ENCODE data around the gene NOS1AP.
"Not testable (repeated sequence)": the region's sequence is repeated elsewhere in the genome, so short reads cannot be mapped to it uniquely, and the experiment has no call there.

The NOS1AP gene

GRCh38 chr1:162400790-162401355 is 331.4 kb downstream of the NOS1AP start:
- Histone ChIP-seq H3K79me2 (ENCODE audit: control insufficient read depth, insufficient read depth, low read length, unreplicated experiment) (no peaks in the 10 kb centered on the region), H3K36me3 (ENCODE audit: insufficient read depth, low read length) (no peaks in the 10 kb centered on the region), H3K27me3 (ENCODE audit: insufficient read depth, low read length) (no peaks in the 10 kb centered on the region), H2AFZ (ENCODE audit: low read length, unreplicated experiment) (no peak overlapping the region), H3K4me1 (ENCODE audit: control insufficient read depth, insufficient read depth, low read length, unreplicated experiment) (peaks cover 15% of the 10 kb centered on the region), H3K27ac (ENCODE audit: low read depth, low read length) (no peak overlapping the region), H3K4me3 (ENCODE audit: low read depth, low read length) (no peak overlapping the region)

GRCh38 chr1:162404550-162405160 is 335.2 kb downstream of the NOS1AP start:
- Histone ChIP-seq H3K27ac (ENCODE audit: low read depth, low read length) (peak overlapping the region; percentile 90), H2AFZ (ENCODE audit: low read length, unreplicated experiment) (peak overlapping the region; percentile 29), H3K4me3 (ENCODE audit: low read depth, low read length) (peak overlapping the region; percentile 59), H3K4me1 (ENCODE audit: control insufficient read depth, insufficient read depth, low read length, unreplicated experiment) (peaks cover 31% of the 10 kb centered on the region), H3K27me3 (ENCODE audit: insufficient read depth, low read length) (no peaks in the 10 kb centered on the region), H3K36me3 (ENCODE audit: insufficient read depth, low read length) (no peaks in the 10 kb centered on the region), H3K79me2 (ENCODE audit: control insufficient read depth, insufficient read depth, low read length, unreplicated experiment) (no peaks in the 10 kb centered on the region)

- no peak overlapping the region for H3K4me3 ChIP-seq (ENCODE audit: low read depth, low read length)
- H2AFZ ChIP-seq (ENCODE audit: low read length, unreplicated experiment) = no peak overlapping the region
- no peaks in the 10 kb centered on the region for H3K79me2 ChIP-seq (ENCODE audit: control insufficient read depth, insufficient read depth, low read length, unreplicated experiment)
- H3K27me3 ChIP-seq (ENCODE audit: insufficient read depth, low read length) = no peaks in the 10 kb centered on the region
- no peaks in the 10 kb centered on the region for H3K36me3 ChIP-seq (ENCODE audit: insufficient read depth, low read length)
- H3K27ac ChIP-seq (ENCODE audit: low read depth, low read length) = peak overlapping the region; percentile 90
- peaks cover 31% of the 10 kb centered on the region for H3K4me1 ChIP-seq (ENCODE audit: control insufficient read depth, insufficient read depth, low read length, unreplicated experiment)
Observed at GRCh38 chr1:162405800-162406199, 336.3 kb downstream of the NOS1AP start.

GRCh38 chr1:162406811-162407210 is 337.3 kb downstream of the NOS1AP start:
- Histone ChIP-seq H3K79me2 (ENCODE audit: control insufficient read depth, insufficient read depth, low read length, unreplicated experiment) (no peaks in the 10 kb centered on the region), H3K4me1 (ENCODE audit: control insufficient read depth, insufficient read depth, low read length, unreplicated experiment) (peaks cover 31% of the 10 kb centered on the region), H3K27me3 (ENCODE audit: insufficient read depth, low read length) (no peaks in the 10 kb centered on the region), H3K27ac (ENCODE audit: low read depth, low read length) (no peak overlapping the region), H3K4me3 (ENCODE audit: low read depth, low read length) (no peak overlapping the region), H2AFZ (ENCODE audit: low read length, unreplicated experiment) (no peak overlapping the region), H3K36me3 (ENCODE audit: insufficient read depth, low read length) (no peaks in the 10 kb centered on the region)

- Histone ChIP-seq H3K79me2 (ENCODE audit: control insufficient read depth, insufficient read depth, low read length, unreplicated experiment) (no peaks in the 10 kb centered on the region), H3K4me1 (ENCODE audit: control insufficient read depth, insufficient read depth, low read length, unreplicated experiment) (peaks cover 31% of the 10 kb centered on the region), H2AFZ (ENCODE audit: low read length, unreplicated experiment) (peak overlapping the region; percentile 39), H3K4me3 (ENCODE audit: low read depth, low read length) (no peak overlapping the region), H3K27me3 (ENCODE audit: insufficient read depth, low read length) (no peaks in the 10 kb centered on the region), H3K27ac (ENCODE audit: low read depth, low read length) (no peak overlapping the region), H3K36me3 (ENCODE audit: insufficient read depth, low read length) (no peaks in the 10 kb centered on the region)
Observed at GRCh38 chr1:162407539-162407938, 338.0 kb downstream of the NOS1AP start.

- no peaks in the 10 kb centered on the region for H3K79me2 ChIP-seq (ENCODE audit: control insufficient read depth, insufficient read depth, low read length, unreplicated experiment)
- no peak within 1 kb of the TSS for H3K27ac ChIP-seq (ENCODE audit: low read depth, low read length)
- peaks cover 10% of the 10 kb centered on the region for H3K4me1 ChIP-seq (ENCODE audit: control insufficient read depth, insufficient read depth, low read length, unreplicated experiment)
- H3K27me3 ChIP-seq (ENCODE audit: insufficient read depth, low read length) = no peaks in the 10 kb centered on the region
- H3K36me3 ChIP-seq (ENCODE audit: insufficient read depth, low read length) = no peaks in the 10 kb centered on the region
- peak within 1 kb of the TSS; percentile 27 for H2AFZ ChIP-seq (ENCODE audit: low read length, unreplicated experiment)
- H3K4me3 ChIP-seq (ENCODE audit: low read depth, low read length) = no peak within 1 kb of the TSS
Observed at GRCh38 chr1:162412002-162412401, 342.5 kb downstream of the NOS1AP start, which contains the start of gene SH2D1B. Gene SH2D1B, minus strand, starts transcription at chr1:162412136. Its CDS starts 120 bp downstream, at chr1:162412016.

GRCh38 chr1:162416215-162416614 is 346.7 kb downstream of the NOS1AP start:
- Histone ChIP-seq H3K4me3 (ENCODE audit: low read depth, low read length) (no peak overlapping the region), H3K27me3 (ENCODE audit: insufficient read depth, low read length) (no peaks in the 10 kb centered on the region), H3K27ac (ENCODE audit: low read depth, low read length) (no peak overlapping the region), H3K36me3 (ENCODE audit: insufficient read depth, low read length) (no peaks in the 10 kb centered on the region), H3K4me1 (ENCODE audit: control insufficient read depth, insufficient read depth, low read length, unreplicated experiment) (no peaks in the 10 kb centered on the region), H2AFZ (ENCODE audit: low read length, unreplicated experiment) (no peak overlapping the region), H3K79me2 (ENCODE audit: control insufficient read depth, insufficient read depth, low read length, unreplicated experiment) (no peaks in the 10 kb centered on the region)

- no peaks in the 10 kb centered on the region for H3K36me3 ChIP-seq (ENCODE audit: insufficient read depth, low read length)
- no peaks in the 10 kb centered on the region for H3K79me2 ChIP-seq (ENCODE audit: control insufficient read depth, insufficient read depth, low read length, unreplicated experiment)
- no peaks in the 10 kb centered on the region for H3K27me3 ChIP-seq (ENCODE audit: insufficient read depth, low read length)
- H3K27ac ChIP-seq (ENCODE audit: low read depth, low read length) = no peak overlapping the region
- H3K4me3 ChIP-seq (ENCODE audit: low read depth, low read length) = no peak overlapping the region
- H2AFZ ChIP-seq (ENCODE audit: low read length, unreplicated experiment) = no peak overlapping the region
- H3K4me1 ChIP-seq (ENCODE audit: control insufficient read depth, insufficient read depth, low read length, unreplicated experiment) = no peaks in the 10 kb centered on the region
Observed at GRCh38 chr1:162416909-162417308, 347.4 kb downstream of the NOS1AP start.

GRCh38 chr1:162417650-162418049 is 348.2 kb downstream of the NOS1AP start:
- Histone ChIP-seq H3K27ac (ENCODE audit: low read depth, low read length) (no peak overlapping the region), H2AFZ (ENCODE audit: low read length, unreplicated experiment) (no peak overlapping the region), H3K27me3 (ENCODE audit: insufficient read depth, low read length) (no peaks in the 10 kb centered on the region)

GRCh38 chr1:162418584-162418983 is 349.1 kb downstream of the NOS1AP start:
- H3K79me2 ChIP-seq (ENCODE audit: control insufficient read depth, insufficient read depth, low read length, unreplicated experiment); H3K27ac ChIP-seq (ENCODE audit: low read depth, low read length); H3K4me1 ChIP-seq (ENCODE audit: control insufficient read depth, insufficient read depth, low read length, unreplicated experiment); H3K36me3 ChIP-seq (ENCODE audit: insufficient read depth, low read length); H3K4me3 ChIP-seq (ENCODE audit: low read depth, low read length); H3K27me3 ChIP-seq (ENCODE audit: insufficient read depth, low read length); H2AFZ ChIP-seq (ENCODE audit: low read length, unreplicated experiment): not testable (repeated sequence)

More at GRCh38 chr1:162417650-162418049, 348.2 kb downstream of the NOS1AP start:
- Histone ChIP-seq H3K4me3 (ENCODE audit: low read depth, low read length) (no peak overlapping the region), H3K4me1 (ENCODE audit: control insufficient read depth, insufficient read depth, low read length, unreplicated experiment) (no peaks in the 10 kb centered on the region), H3K79me2 (ENCODE audit: control insufficient read depth, insufficient read depth, low read length, unreplicated experiment) (no peaks in the 10 kb centered on the region), H3K36me3 (ENCODE audit: insufficient read depth, low read length) (no peaks in the 10 kb centered on the region)

GRCh38 chr1:162419450-162419931 is 350.0 kb downstream of the NOS1AP start:
- H3K27me3 ChIP-seq (ENCODE audit: insufficient read depth, low read length); H2AFZ ChIP-seq (ENCODE audit: low read length, unreplicated experiment); H3K79me2 ChIP-seq (ENCODE audit: control insufficient read depth, insufficient read depth, low read length, unreplicated experiment); H3K4me1 ChIP-seq (ENCODE audit: control insufficient read depth, insufficient read depth, low read length, unreplicated experiment); H3K27ac ChIP-seq (ENCODE audit: low read depth, low read length); H3K4me3 ChIP-seq (ENCODE audit: low read depth, low read length); H3K36me3 ChIP-seq (ENCODE audit: insufficient read depth, low read length): not testable (repeated sequence)

Data from ACC112 (cell line).